ENCODE measurements around the gene PTPRK.

DNA sequence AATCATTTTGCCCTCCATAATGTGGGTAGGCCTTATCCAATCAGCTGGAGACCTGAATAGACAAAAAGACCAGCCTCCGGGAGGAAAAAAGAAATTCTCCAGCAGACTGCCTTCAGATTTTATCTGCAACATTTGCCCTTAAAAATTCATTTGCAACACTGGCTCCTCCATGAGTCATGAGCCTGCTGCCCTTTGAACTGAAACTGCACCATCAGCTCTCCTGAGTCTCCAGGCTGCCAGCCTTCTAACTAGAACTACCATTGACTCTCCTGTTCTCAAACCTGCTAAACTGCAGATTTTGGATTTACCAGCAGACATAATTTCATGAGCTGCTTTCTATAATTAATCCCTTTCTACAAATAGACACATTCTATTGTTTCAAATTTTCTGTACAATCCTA, 395.7 kb downstream of the PTPRK start:
- TF ChIP-seq CTCF (IDR thresholded peaks at IDR 0.05) (no peak), ZFX (IDR thresholded peaks at IDR 0.05; ENCODE audit: borderline replicate concordance) (no peak)

Data from 22Rv1 (cell line).